ENCODE results near the gene MRTFB.

DNA sequence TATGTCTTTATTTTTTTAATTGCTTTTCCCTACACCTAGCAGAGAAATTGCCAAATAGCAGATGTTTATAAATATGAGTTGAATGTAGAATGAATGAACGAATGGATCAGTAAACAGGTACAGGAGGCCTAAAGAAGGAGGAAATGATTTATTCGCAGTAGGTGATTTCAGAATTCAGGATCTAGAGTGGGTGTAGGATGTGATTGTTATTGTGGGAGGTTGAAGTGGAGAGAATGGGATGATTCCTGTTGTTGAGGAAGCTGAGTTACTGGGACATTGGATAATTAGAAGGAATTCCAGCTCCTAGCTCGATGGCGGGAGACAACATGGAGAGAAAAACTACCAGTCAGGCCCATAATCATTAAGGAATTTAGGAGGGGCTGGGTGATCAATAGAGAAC is 42.2 kb downstream of the MRTFB start:
- TF ChIP-seq EZH2phosphoT487 (IDR thresholded peaks at IDR 0.05; ENCODE audit: unreplicated experiment) (no peak), CTCF (conservative IDR thresholded peaks at IDR 0.05; ENCODE audit: low read depth in 2 of 2) (no peak), REST (IDR thresholded peaks at IDR 0.05; ENCODE audit: unreplicated experiment) (no peak), EZH2 (IDR thresholded peaks at IDR 0.05; ENCODE audit: low read depth, unreplicated experiment) (no peak), POLR2AphosphoS5 (IDR thresholded peaks at IDR 0.05; ENCODE audit: low read depth) (no peak), ZNF114 (CRISPR knock-in tag; IDR thresholded peaks at IDR 0.05) (no peak), CREB1 (CRISPR knock-in tag; IDR thresholded peaks at IDR 0.05; ENCODE audit: low read depth) (no peak), STAT1 (IDR thresholded peaks at IDR 0.05; ENCODE audit: unreplicated experiment) (no peak), JUNB (IDR thresholded peaks at IDR 0.05; ENCODE audit: unreplicated experiment) (no peak)
- TF ChIP-seq, protein P1, sequence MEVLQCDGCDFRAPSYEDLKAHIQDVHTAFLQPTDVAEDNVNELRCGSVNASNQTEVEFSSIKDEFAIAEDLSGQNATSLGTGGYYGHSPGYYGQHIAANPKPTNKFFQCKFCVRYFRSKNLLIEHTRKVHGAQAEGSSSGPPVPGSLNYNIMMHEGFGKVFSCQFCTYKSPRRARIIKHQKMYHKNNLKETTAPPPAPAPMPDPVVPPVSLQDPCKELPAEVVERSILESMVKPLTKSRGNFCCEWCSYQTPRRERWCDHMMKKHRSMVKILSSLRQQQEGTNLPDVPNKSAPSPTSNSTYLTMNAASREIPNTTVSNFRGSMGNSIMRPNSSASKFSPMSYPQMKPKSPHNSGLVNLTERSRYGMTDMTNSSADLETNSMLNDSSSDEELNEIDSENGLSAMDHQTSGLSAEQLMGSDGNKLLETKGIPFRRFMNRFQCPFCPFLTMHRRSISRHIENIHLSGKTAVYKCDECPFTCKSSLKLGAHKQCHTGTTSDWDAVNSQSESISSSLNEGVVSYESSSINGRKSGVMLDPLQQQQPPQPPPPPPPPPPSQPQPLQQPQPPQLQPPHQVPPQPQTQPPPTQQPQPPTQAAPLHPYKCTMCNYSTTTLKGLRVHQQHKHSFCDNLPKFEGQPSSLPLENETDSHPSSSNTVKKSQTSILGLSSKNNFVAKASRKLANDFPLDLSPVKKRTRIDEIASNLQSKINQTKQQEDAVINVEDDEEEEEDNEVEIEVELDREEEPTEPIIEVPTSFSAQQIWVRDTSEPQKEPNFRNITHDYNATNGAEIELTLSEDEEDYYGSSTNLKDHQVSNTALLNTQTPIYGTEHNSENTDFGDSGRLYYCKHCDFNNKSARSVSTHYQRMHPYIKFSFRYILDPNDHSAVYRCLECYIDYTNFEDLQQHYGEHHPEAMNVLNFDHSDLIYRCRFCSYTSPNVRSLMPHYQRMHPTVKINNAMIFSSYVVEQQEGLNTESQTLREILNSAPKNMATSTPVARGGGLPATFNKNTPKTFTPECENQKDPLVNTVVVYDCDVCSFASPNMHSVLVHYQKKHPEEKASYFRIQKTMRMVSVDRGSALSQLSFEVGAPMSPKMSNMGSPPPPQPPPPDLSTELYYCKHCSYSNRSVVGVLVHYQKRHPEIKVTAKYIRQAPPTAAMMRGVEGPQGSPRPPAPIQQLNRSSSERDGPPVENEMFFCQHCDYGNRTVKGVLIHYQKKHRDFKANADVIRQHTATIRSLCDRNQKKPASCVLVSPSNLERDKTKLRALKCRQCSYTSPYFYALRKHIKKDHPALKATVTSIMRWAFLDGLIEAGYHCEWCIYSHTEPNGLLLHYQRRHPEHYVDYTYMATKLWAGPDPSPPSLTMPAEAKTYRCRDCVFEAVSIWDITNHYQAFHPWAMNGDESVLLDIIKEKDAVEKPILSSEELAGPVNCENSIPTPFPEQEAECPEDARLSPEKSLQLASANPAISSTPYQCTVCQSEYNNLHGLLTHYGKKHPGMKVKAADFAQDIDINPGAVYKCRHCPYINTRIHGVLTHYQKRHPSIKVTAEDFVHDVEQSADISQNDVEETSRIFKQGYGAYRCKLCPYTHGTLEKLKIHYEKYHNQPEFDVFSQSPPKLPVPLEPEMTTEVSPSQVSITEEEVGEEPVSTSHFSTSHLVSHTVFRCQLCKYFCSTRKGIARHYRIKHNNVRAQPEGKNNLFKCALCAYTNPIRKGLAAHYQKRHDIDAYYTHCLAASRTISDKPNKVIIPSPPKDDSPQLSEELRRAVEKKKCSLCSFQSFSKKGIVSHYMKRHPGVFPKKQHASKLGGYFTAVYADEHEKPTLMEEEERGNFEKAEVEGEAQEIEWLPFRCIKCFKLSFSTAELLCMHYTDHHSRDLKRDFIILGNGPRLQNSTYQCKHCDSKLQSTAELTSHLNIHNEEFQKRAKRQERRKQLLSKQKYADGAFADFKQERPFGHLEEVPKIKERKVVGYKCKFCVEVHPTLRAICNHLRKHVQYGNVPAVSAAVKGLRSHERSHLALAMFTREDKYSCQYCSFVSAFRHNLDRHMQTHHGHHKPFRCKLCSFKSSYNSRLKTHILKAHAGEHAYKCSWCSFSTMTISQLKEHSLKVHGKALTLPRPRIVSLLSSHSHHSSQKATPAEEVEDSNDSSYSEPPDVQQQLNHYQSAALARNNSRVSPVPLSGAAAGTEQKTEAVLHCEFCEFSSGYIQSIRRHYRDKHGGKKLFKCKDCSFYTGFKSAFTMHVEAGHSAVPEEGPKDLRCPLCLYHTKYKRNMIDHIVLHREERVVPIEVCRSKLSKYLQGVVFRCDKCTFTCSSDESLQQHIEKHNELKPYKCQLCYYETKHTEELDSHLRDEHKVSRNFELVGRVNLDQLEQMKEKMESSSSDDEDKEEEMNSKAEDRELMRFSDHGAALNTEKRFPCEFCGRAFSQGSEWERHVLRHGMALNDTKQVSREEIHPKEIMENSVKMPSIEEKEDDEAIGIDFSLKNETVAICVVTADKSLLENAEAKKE (CRISPR knock-in tag; IDR thresholded peaks at IDR 0.05): no peak
